AG20443 (cell line): ENCODE results near the gene NEK11.
A peak's percentile ranks its signal among the peaks of the same experiment; 100 is the strongest.

Source experiments
- DNase-seq: peaks from one replicate; pipeline ENCODE4 v3.0.0; 2012; ENCODE audit warnings: low spot score, mixed read lengths

Gene NEK11

GRCh38 chr3:131026321-131027151 is at the start of gene NEK11, which contains the start of gene ASTE1:
TSS of gene NEK11 (plus strand) at chr3:131026877. CDS start at chr3:131029709, 2,832 bp downstream.
TSS of gene ASTE1 (minus strand) at chr3:131026825. CDS start at chr3:131025306, 1,519 bp downstream.
- DNase-seq = peak; percentile 94

GRCh38 chr3:130979117-130979516 is 47.6 kb upstream of the NEK11 start:
- DNase-seq = no peak

GRCh38 chr3:130981469-130981868 is 45.2 kb upstream of the NEK11 start:
- DNase-seq = no peak

GRCh38 chr3:130990282-130990681 is 36.4 kb upstream of the NEK11 start:
- DNase-seq = no peak

GRCh38 chr3:130991126-130991525 is 35.6 kb upstream of the NEK11 start:
- no peak for DNase-seq

GRCh38 chr3:130992344-130992743 is 34.3 kb upstream of the NEK11 start:
- no peak for DNase-seq

GRCh38 chr3:130997289-130997688 is 29.4 kb upstream of the NEK11 start:
- DNase-seq = no peak

- no peak for DNase-seq
Observed at GRCh38 chr3:131001071-131001470, 25.6 kb upstream of the NEK11 start.

GRCh38 chr3:131004603-131005002 is 22.1 kb upstream of the NEK11 start:
- DNase-seq = no peak

- no peak for DNase-seq
Observed at GRCh38 chr3:131007256-131007655, 19.4 kb upstream of the NEK11 start.

GRCh38 chr3:131007782-131008181 is 18.9 kb upstream of the NEK11 start:
- no peak for DNase-seq

- DNase-seq = no peak
Observed at GRCh38 chr3:131008326-131008725, 18.4 kb upstream of the NEK11 start.

GRCh38 chr3:131009698-131010097 is 17.0 kb upstream of the NEK11 start:
- no peak for DNase-seq

- DNase-seq = no peak
Observed at GRCh38 chr3:131018970-131019369, 7.7 kb upstream of the NEK11 start.

- no peak for DNase-seq
Observed at GRCh38 chr3:131020122-131020693, 6.5 kb upstream of the NEK11 start.

GRCh38 chr3:131025539-131025938 is 1.1 kb upstream of the NEK11 start:
- DNase-seq = no peak

GRCh38 chr3:131028844-131029243 is 2.2 kb downstream of the NEK11 start:
- DNase-seq = no peak

GRCh38 chr3:131031660-131032059 is 5.0 kb downstream of the NEK11 start:
- DNase-seq = peak; percentile 33

- DNase-seq = peak; percentile 10
Observed at GRCh38 chr3:131033480-131034080, 6.9 kb downstream of the NEK11 start.

GRCh38 chr3:131036200-131036816 is 9.6 kb downstream of the NEK11 start:
- DNase-seq = peak; percentile 62

GRCh38 chr3:131036986-131037385 is 10.3 kb downstream of the NEK11 start:
- peak; percentile 22 for DNase-seq

- DNase-seq = no peak
Observed at GRCh38 chr3:131038326-131038725, 11.6 kb downstream of the NEK11 start.
